GM21619 (cell line): ENCODE data around the gene GPR50.

Source experiments
- ATAC-seq: cut with Tn5 transposase; IDR thresholded peaks from one replicate; pipeline ENCODE4 v1.9.1; 2021; ENCODE audit not compliant: unreplicated experiment

The GPR50 gene

DNA sequence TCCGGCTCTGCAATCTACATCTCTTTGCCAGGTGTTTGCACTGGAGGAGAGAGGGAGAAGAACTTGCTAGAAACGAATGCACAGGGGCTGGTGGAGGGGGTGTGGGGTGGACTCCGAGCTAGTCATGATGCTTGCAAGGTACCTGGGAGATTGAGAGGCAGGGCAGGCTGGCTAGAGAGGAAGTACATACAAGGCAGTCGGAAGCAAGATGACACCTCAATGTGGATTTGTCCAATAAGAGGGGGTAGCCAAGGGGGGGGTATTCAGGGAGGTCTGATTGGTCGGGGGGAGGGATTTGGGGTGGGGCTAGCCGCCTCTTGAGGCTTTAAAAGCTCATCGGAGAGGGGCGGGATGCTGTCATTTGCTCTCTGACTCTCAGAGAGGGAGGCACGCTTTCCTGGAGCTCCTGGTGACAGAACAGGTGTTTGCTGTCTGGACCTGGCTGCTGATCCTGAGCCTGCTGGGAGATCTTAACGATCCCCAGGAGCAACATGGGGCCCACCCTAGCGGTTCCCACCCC is at the start of gene GPR50:
Gene GPR50, plus strand, starts transcription at position 354 of the 520 bp plus-strand sequence. Its CDS starts 138 bp downstream, at position 492.
- ATAC-seq: no peak

DNA sequence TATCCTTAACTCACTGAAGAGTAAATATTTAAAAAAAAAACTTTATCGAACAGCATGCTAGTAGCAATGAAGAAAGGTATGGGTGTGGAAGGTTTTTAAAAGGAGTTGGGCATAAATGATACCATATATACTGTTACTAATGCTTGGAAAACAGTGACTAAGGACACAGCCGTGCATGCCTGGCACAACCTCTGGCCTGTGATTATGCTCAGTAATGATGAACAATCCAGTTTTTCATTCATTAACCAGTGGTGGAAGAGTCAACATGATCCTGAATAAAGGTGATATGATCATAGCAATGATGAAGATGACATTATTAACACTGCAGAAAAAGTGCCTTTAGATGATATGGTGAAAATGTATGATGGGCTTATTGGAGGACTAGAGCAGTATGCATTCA is 43.9 kb upstream of the GPR50 start:
- ATAC-seq: no peak

DNA sequence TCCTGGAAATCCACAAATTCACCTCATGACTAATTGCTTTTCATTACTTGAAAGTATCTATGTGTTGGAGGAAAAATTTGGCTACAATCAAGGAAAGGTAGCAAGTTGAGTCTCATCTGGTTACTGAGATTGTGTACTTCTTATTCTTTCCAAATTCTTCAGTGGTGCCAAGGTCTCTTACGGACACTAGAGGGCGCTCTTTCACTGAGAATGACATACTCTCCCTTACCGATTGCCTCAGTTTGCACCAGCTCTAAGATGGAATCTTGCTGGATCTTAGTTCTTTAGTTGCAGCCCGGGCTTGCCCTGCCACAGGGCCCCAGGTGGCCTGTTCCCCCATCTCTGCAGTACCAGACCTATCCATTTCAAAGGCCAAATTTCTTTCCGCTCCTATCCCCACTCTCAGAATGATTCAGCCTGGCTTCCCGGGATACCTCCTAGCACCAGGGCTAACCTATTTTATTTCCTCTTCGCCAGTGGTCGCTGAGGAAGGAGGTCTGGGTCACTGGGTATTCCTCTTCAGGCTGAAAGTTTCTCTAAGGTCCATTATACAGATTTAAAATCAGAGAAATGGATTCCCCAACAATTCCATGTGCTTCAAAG is 24.6 kb upstream of the GPR50 start:
- peak; percentile 58 for ATAC-seq

GRCh38 chrX:151153086-151153485 is 23.3 kb upstream of the GPR50 start:
- no peak for ATAC-seq

DNA sequence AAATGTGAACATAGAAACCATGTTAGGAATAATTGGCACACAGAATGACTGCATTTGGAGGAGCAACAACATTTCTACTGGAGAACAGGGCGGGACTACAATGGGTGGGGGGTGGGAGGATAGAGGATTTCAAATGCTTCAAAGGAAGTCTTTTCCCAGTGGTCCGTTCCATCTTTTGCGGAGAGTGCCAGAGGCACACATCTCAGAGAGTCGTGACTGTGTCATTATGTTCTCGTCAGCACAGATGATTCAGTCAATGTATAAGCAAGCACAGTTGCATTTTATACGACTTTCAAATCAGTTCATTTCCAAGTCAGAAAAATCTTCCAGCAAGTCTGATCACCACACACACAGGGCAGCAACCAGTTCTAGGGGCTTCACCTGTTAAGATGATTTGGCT is 22.7 kb upstream of the GPR50 start:
- no peak for ATAC-seq

GRCh38 chrX:151155234-151155633 is 21.1 kb upstream of the GPR50 start:
- ATAC-seq: no peak

DNA sequence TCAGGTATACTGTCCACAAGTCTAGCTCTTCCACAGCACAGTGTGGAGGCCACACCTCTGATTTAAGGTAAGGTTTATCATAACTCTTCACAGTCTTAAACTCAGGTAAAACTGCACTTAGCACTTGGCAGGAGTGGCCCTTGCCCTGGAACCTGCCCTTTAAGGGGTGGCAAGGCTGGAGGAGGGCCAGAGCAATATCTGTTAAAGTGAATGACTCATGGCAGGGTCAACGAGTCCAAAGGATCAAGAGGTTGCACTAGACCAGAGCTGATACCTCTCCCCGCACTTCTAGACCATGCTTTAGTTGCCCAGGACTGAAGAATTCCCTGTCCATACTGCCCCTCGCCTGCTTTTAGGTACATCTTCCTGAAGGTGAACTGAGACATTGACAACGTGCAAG is 14.7 kb upstream of the GPR50 start:
- ATAC-seq: no peak

GRCh38 chrX:151167791-151168345 is 8.5 kb upstream of the GPR50 start:
- no peak for ATAC-seq

GRCh38 chrX:151169783-151170182 is 6.6 kb upstream of the GPR50 start:
- ATAC-seq: no peak

- ATAC-seq: no peak
Observed at GRCh38 chrX:151174581-151175282, 1.7 kb upstream of the GPR50 start.

DNA sequence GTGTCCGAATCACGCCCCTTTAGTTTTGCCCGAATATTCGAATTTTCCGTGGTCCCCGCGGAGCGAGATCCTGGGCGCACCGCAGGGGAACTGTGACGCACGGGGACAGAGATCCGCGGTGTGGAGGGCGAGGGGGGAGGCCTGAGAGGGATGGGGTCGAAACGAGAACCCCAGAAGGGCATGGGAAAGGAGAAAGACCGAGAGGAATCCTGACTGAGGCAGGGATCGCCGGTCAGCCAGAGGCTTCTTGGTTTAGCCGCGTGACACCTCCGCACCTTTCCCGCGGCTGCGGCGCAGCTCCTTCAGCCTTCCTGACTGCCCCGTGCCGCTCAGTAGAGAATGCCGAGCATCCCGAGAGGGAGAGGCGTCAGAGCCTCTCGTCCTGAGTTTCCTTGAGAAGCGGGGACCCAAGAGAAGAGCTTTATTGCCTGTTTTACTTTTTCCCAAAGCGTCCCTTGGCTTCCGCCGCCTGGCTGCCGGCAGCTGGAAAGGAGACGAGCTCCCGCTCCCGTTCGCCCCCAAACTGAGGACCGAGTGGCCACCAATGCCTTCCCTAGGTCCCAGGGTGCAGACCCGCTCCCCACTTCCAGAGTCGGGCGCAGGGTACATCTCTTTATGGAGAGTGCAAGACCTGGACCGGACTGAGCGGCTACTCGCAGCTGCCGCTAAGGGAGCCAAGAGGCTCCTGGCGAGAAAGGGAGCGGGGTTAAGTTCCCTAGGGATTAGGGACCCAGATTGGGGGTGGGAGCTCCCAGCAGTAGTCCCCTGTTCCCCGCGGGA is 911 bp upstream of the GPR50 start:
- no peak for ATAC-seq

DNA sequence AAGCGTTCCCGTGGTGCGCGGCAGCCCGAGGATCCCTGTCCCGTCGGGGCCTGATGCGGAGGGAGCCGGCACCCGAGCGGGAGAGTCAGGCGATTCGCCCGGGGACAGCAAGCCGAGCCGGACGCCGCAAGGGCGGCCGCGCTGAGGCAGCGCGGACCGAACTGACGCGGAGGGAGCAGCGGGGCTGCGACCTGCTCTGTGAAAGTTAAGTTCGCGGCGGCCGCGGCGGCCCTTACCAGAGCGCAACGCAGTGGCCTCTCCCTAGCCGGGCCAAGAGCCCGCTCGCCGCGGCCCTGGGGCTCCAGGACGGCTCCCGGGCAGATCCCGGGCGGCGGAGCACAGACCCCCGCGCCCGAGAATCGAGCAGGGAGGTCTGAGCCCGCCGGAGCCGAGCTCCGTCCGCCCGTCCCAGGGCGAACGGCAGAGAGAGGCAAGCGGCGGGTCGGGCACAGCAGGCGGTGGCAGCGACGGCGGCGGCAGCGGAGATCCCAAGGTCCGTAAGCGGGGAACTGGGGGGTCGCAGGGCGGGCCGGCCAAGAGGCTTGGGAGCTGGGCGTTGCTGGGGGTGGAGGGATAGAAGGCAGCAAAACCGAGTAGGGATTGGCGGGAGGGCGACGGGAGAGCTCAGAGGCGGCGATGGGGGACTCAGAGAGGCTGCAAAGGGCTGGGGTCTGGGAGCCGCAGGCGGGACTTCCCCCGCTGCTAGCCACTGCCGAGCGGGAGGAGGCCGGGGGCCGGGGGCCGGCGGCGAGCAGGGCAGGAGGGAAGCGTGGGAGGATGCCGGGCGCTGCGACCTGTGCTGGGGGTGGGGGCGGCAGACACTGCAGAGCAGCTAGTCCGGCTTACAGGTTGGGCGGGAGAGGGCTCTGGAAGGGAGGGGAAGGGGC is 1.0 kb downstream of the GPR50 start:
- ATAC-seq: no peak

GRCh38 chrX:151178746-151179145 is 2.4 kb downstream of the GPR50 start:
- no peak for ATAC-seq

- ATAC-seq: no peak
Observed at GRCh38 chrX:151180400-151180799, 4.0 kb downstream of the GPR50 start.

- no peak for ATAC-seq
Observed at GRCh38 chrX:151181088-151181487, 4.7 kb downstream of the GPR50 start.

GRCh38 chrX:151183233-151183753 is 6.9 kb downstream of the GPR50 start:
- no peak for ATAC-seq

DNA sequence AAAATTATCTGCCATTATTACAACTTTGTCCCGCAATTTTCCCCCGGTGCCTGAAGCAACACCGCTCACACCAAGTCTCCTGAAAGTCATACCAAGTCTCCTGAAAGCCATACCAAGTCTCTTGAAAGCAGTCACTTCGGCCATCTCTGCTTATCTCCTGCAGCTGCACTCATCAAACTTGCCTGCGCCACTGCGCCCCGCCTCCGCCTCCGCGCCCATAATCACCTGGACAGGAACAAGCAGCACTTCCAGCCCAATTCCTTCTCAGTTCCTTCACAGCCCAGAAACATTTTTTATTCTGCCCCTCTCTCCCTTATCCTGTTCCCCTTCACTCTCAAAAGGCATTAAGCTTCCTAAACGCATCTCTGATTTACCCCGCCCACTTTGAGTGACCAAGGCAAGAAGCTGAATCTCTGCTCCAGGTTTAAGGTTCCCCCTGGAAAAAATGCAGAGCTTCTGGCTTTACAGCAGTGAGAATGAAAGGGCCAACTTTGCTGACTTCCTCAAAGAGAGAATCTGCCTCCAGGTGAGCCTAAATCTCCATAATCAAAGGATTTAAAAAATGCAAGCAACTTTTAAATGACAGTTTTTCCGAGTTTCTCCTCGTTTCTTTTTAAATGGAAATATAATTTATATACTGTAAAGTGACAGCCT is 7.7 kb downstream of the GPR50 start:
- no peak for ATAC-seq

GRCh38 chrX:151184705-151185104 is 8.3 kb downstream of the GPR50 start:
- ATAC-seq: peak; percentile 80

GRCh38 chrX:151206871-151207270 is 30.5 kb downstream of the GPR50 start:
- ATAC-seq: no peak

DNA sequence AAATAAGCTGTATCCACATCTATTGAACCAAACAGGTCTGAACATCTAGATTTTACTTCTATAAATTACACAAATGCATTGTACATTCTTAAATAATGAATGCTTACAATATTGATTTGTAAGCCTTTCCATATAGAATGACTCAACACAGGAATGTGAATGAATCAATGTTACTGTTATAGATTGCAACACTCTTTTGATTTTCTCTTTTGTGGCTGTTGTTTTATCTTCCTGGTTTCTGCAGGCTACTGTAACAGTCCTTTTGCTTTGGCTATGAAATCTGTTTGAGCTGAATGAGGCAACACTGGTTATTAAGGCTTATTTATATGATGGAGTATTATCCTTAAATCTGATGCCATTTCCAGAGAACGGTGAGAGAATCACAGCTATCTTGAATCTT is 49.5 kb downstream of the GPR50 start:
- no peak for ATAC-seq
